ENCODE data around the gene RASA1.
A peak's percentile ranks its signal among the peaks of the same experiment; 100 is the strongest.

Gene RASA1

GRCh38 chr5:87403899-87404298 lies 136.2 kb downstream of the RASA1 start:
- no peak for DNase-seq (ENCODE audit: low spot score)

GRCh38 chr5:87404359-87404758 lies 136.7 kb downstream of the RASA1 start:
- no peak for DNase-seq (ENCODE audit: low spot score)

- DNase-seq (ENCODE audit: low spot score) = no peak
Measured at GRCh38 chr5:87405472-87406155, 137.9 kb downstream of the RASA1 start.

- DNase-seq (ENCODE audit: low spot score) = no peak
Measured at GRCh38 chr5:87408204-87408603, 140.5 kb downstream of the RASA1 start.

GRCh38 chr5:87410931-87411330 lies 143.2 kb downstream of the RASA1 start:
- no peak for DNase-seq (ENCODE audit: low spot score)

GRCh38 chr5:87411586-87411972 lies 143.9 kb downstream of the RASA1 start:
- no peak for DNase-seq (ENCODE audit: low spot score)

GRCh38 chr5:87411973-87412629 lies 144.4 kb downstream of the RASA1 start:
- peak; percentile 34 for DNase-seq (ENCODE audit: low spot score)

GRCh38 chr5:87412630-87413342 lies 145.1 kb downstream of the RASA1 start, which contains the start of gene CCNH:
TSS of gene CCNH (minus strand) at chr5:87412930. CDS start at chr5:87412794, 136 bp downstream.
- peak; percentile 95 for DNase-seq (ENCODE audit: low spot score)

- no peak for DNase-seq (ENCODE audit: low spot score)
Measured at GRCh38 chr5:87413343-87413645, 145.6 kb downstream of the RASA1 start.

GRCh38 chr5:87418506-87418905 lies 150.8 kb downstream of the RASA1 start:
- no peak for DNase-seq (ENCODE audit: low spot score)

GRCh38 chr5:87421307-87421706 lies 153.6 kb downstream of the RASA1 start:
- no peak for DNase-seq (ENCODE audit: low spot score)

GRCh38 chr5:87423755-87424154 lies 156.1 kb downstream of the RASA1 start:
- no peak for DNase-seq (ENCODE audit: low spot score)

- DNase-seq (ENCODE audit: low spot score) = no peak
Measured at GRCh38 chr5:87430863-87431457, 163.3 kb downstream of the RASA1 start.

GRCh38 chr5:87432460-87432859 lies 164.8 kb downstream of the RASA1 start:
- DNase-seq (ENCODE audit: low spot score) = no peak

GRCh38 chr5:87433945-87434344 lies 166.3 kb downstream of the RASA1 start:
- no peak for DNase-seq (ENCODE audit: low spot score)

GRCh38 chr5:87434461-87434860 lies 166.8 kb downstream of the RASA1 start:
- DNase-seq (ENCODE audit: low spot score) = no peak

GRCh38 chr5:87435144-87435694 lies 167.5 kb downstream of the RASA1 start:
- DNase-seq (ENCODE audit: low spot score) = no peak

- DNase-seq (ENCODE audit: low spot score) = no peak
Measured at GRCh38 chr5:87437724-87438123, 170.0 kb downstream of the RASA1 start.

- DNase-seq (ENCODE audit: low spot score) = no peak
Measured at GRCh38 chr5:87438231-87438630, 170.5 kb downstream of the RASA1 start.
